Measurements from ENCODE around the gene C6orf58.

GRCh38 chr6:127587875-127588274, 10.9 kb downstream of the C6orf58 start:
- TF ChIP-seq CTCF (IDR thresholded peaks at IDR 0.05 in 4 of 5, conservative IDR thresholded peaks at IDR 0.05 in 1 of 5) (no peak), POLR2A (IDR thresholded peaks at IDR 0.05) (no peak)
